Measurements from ENCODE around the gene CCDC134.
A peak's percentile ranks its signal among the peaks of the same experiment; 100 is the strongest.

The CCDC134 gene

GRCh38 chr22:41857155-41857859 is 56.8 kb downstream of the CCDC134 start:
- TF ChIP-seq CTCF (IDR thresholded peaks at IDR 0.05; ENCODE audit: low read length) (peak; percentile 86), EZH2 (IDR thresholded peaks at IDR 0.05; ENCODE audit: borderline replicate concordance, low read length) (no peak)
- Histone ChIP-seq H2AFZ (ENCODE audit: low read length) (no peak overlapping the region), H3K4me3 (ENCODE audit: low read depth, low read length, poor library complexity, severe bottlenecking) (no peak overlapping the region), H3K9me3 (ENCODE audit: low read length) (no peaks in the 10 kb centered on the region), H3K4me1 (ENCODE audit: insufficient read depth, low read length, severe bottlenecking) (peaks cover 96% of the 10 kb centered on the region), H4K20me1 (ENCODE audit: insufficient read depth, low read length) (no peaks in the 10 kb centered on the region), H3K9me2 (ENCODE audit: low read depth, low read length) (no peaks in the 10 kb centered on the region), H3K36me3 (ENCODE audit: insufficient read depth, low read length) (peaks cover 63% of the 10 kb centered on the region; the same call in 1 of the 2 replicates), H3K4me2 (ENCODE audit: low read length) (peak overlapping the region; percentile 12; the same call in 1 of the 2 replicates), H3K79me2 (ENCODE audit: insufficient read depth, low read length) (peaks cover 99% of the 10 kb centered on the region), H3K27ac (ENCODE audit: low read depth, low read length, poor library complexity, severe bottlenecking) (peak overlapping the region; percentile 85), H3F3A (ENCODE audit: insufficient read depth, low read length) (no peaks in the 10 kb centered on the region), H3K9ac (ENCODE audit: low read length) (no peak overlapping the region), H3K27me3 (ENCODE audit: insufficient read depth, low read length) (no peaks in the 10 kb centered on the region)

GRCh38 chr22:41857860-41858199 is 57.4 kb downstream of the CCDC134 start:
- no peaks in the 10 kb centered on the region for H3K9me2 ChIP-seq (ENCODE audit: low read depth, low read length)
- H3K4me3 ChIP-seq (ENCODE audit: low read depth, low read length, poor library complexity, severe bottlenecking) = no peak overlapping the region
- H3K79me2 ChIP-seq (ENCODE audit: insufficient read depth, low read length) = peaks cover 99% of the 10 kb centered on the region
- H3K27me3 ChIP-seq (ENCODE audit: insufficient read depth, low read length) = no peaks in the 10 kb centered on the region
- peak overlapping the region; percentile 15; the same call in 1 of the 2 replicates for H3K4me2 ChIP-seq (ENCODE audit: low read length)
- H3K27ac ChIP-seq (ENCODE audit: low read depth, low read length, poor library complexity, severe bottlenecking) = peak overlapping the region; percentile 85
- peaks cover 62% of the 10 kb centered on the region; the same call in 1 of the 2 replicates for H3K36me3 ChIP-seq (ENCODE audit: insufficient read depth, low read length)
- H2AFZ ChIP-seq (ENCODE audit: low read length) = no peak overlapping the region
- no peak overlapping the region; the same call in 1 of the 2 replicates for H3K9ac ChIP-seq (ENCODE audit: low read length)
- peaks cover 96% of the 10 kb centered on the region for H3K4me1 ChIP-seq (ENCODE audit: insufficient read depth, low read length, severe bottlenecking)
- H3F3A ChIP-seq (ENCODE audit: insufficient read depth, low read length) = no peaks in the 10 kb centered on the region
- TF ChIP-seq CTCF (IDR thresholded peaks at IDR 0.05; ENCODE audit: low read length) (no peak), EZH2 (IDR thresholded peaks at IDR 0.05; ENCODE audit: borderline replicate concordance, low read length) (no peak)
- H4K20me1 ChIP-seq (ENCODE audit: insufficient read depth, low read length) = no peaks in the 10 kb centered on the region
- no peaks in the 10 kb centered on the region for H3K9me3 ChIP-seq (ENCODE audit: low read length)

GRCh38 chr22:41862160-41862529 is 61.7 kb downstream of the CCDC134 start:
- TF ChIP-seq EZH2 (IDR thresholded peaks at IDR 0.05; ENCODE audit: borderline replicate concordance, low read length) (no peak), CTCF (IDR thresholded peaks at IDR 0.05; ENCODE audit: low read length) (no peak)
- H3K9ac ChIP-seq (ENCODE audit: low read length) = peak overlapping the region; percentile 55
- peak overlapping the region; percentile 85 for H3K27ac ChIP-seq (ENCODE audit: low read depth, low read length, poor library complexity, severe bottlenecking)
- peak overlapping the region; percentile 12 for H3K4me3 ChIP-seq (ENCODE audit: low read depth, low read length, poor library complexity, severe bottlenecking)
- H3K4me1 ChIP-seq (ENCODE audit: insufficient read depth, low read length, severe bottlenecking) = peaks cover 64% of the 10 kb centered on the region
- H3K79me2 ChIP-seq (ENCODE audit: insufficient read depth, low read length) = peaks cover 85% of the 10 kb centered on the region
- no peaks in the 10 kb centered on the region for H4K20me1 ChIP-seq (ENCODE audit: insufficient read depth, low read length)
- peak overlapping the region; percentile 48 for H3K4me2 ChIP-seq (ENCODE audit: low read length)
- H3K9me2 ChIP-seq (ENCODE audit: low read depth, low read length) = no peaks in the 10 kb centered on the region
- H3F3A ChIP-seq (ENCODE audit: insufficient read depth, low read length) = no peaks in the 10 kb centered on the region
- H2AFZ ChIP-seq (ENCODE audit: low read length) = no peak overlapping the region
- no peaks in the 10 kb centered on the region for H3K9me3 ChIP-seq (ENCODE audit: low read length)
- H3K36me3 ChIP-seq (ENCODE audit: insufficient read depth, low read length) = peaks cover 63% of the 10 kb centered on the region
- H3K27me3 ChIP-seq (ENCODE audit: insufficient read depth, low read length) = no peaks in the 10 kb centered on the region
